Measurements from ENCODE around the gene JSRP1. TPM values are rescaled to one million over a fixed set of nuclear protein-coding genes. Genes with fewer than 3 reads are reported as not detected.

The JSRP1 gene
- total RNA-seq, 1 donor, result 0.72 TPM

GRCh38 chr19:2240881-2241760 lies 15.1 kb downstream of the JSRP1 start:
- no peaks in the 10 kb centered on the region for H3K27me3 ChIP-seq (ENCODE audit: insufficient read depth, low read length)
- no peak for DNase-seq (ENCODE audit: insufficient read length, low spot score, missing footprints)
- H3K79me2 ChIP-seq (ENCODE audit: insufficient read depth, low read length), result peaks cover 93% of the 10 kb centered on the region
- peaks cover 67% of the 10 kb centered on the region for H4K20me1 ChIP-seq (ENCODE audit: insufficient read depth, low read length)
- H2AFZ ChIP-seq (ENCODE audit: low read length), result no peak overlapping the region
- H3K36me3 ChIP-seq (ENCODE audit: insufficient read depth, low read length), result peaks cover 42% of the 10 kb centered on the region
- H3K4me1 ChIP-seq (ENCODE audit: insufficient read depth, low read length), result peaks cover 38% of the 10 kb centered on the region
- H3K4me2 ChIP-seq (ENCODE audit: insufficient read depth, low read length), result peak overlapping the region; percentile 98
- H3K4me3 ChIP-seq (ENCODE audit: insufficient read depth, low read length), result peak overlapping the region; percentile 75
- H3K9me3 ChIP-seq (ENCODE audit: low read depth, low read length), result no peaks in the 10 kb centered on the region
- H3K27ac ChIP-seq (ENCODE audit: low read depth, low read length), result peak overlapping the region; percentile 65
- no peak for TF ChIP-seq CTCF (IDR thresholded peaks at IDR 0.05; ENCODE audit: extremely low read depth, low read depth, low read length)

- Histone ChIP-seq H4K20me1 (ENCODE audit: insufficient read depth, low read length) (peaks cover 59% of the 10 kb centered on the region), H2AFZ (ENCODE audit: low read length) (no peak overlapping the region), H3K27ac (ENCODE audit: low read depth, low read length) (peak overlapping the region; percentile 65), H3K27me3 (ENCODE audit: insufficient read depth, low read length) (no peaks in the 10 kb centered on the region), H3K9me3 (ENCODE audit: low read depth, low read length) (no peaks in the 10 kb centered on the region), H3K79me2 (ENCODE audit: insufficient read depth, low read length) (peaks cover 94% of the 10 kb centered on the region), H3K4me1 (ENCODE audit: insufficient read depth, low read length) (peaks cover 40% of the 10 kb centered on the region), H3K36me3 (ENCODE audit: insufficient read depth, low read length) (peaks cover 31% of the 10 kb centered on the region), H3K4me2 (ENCODE audit: insufficient read depth, low read length) (peak overlapping the region; percentile 98), H3K4me3 (ENCODE audit: insufficient read depth, low read length) (peak overlapping the region; percentile 75)
- TF ChIP-seq CTCF (IDR thresholded peaks at IDR 0.05; ENCODE audit: extremely low read depth, low read depth, low read length), result no peak
- DNase-seq (ENCODE audit: insufficient read length, low spot score, missing footprints), result no peak
Observed at GRCh38 chr19:2239771-2240770, 16.1 kb downstream of the JSRP1 start.

GRCh38 chr19:2239173-2239572 lies 17.0 kb downstream of the JSRP1 start:
- Histone ChIP-seq H2AFZ (ENCODE audit: low read length) (no peak overlapping the region), H3K4me2 (ENCODE audit: insufficient read depth, low read length) (peak overlapping the region; percentile 98), H3K79me2 (ENCODE audit: insufficient read depth, low read length) (peaks cover 94% of the 10 kb centered on the region), H4K20me1 (ENCODE audit: insufficient read depth, low read length) (peaks cover 62% of the 10 kb centered on the region), H3K36me3 (ENCODE audit: insufficient read depth, low read length) (peaks cover 23% of the 10 kb centered on the region), H3K27ac (ENCODE audit: low read depth, low read length) (peak overlapping the region; percentile 65), H3K27me3 (ENCODE audit: insufficient read depth, low read length) (no peaks in the 10 kb centered on the region), H3K4me3 (ENCODE audit: insufficient read depth, low read length) (peak overlapping the region; percentile 75), H3K4me1 (ENCODE audit: insufficient read depth, low read length) (peaks cover 45% of the 10 kb centered on the region), H3K9me3 (ENCODE audit: low read depth, low read length) (no peaks in the 10 kb centered on the region)
- DNase-seq (ENCODE audit: insufficient read length, low spot score, missing footprints), result no peak
- no peak for TF ChIP-seq CTCF (IDR thresholded peaks at IDR 0.05; ENCODE audit: extremely low read depth, low read depth, low read length)
